Measurements from ENCODE around the gene KLK15.

Gene KLK15, protein sequence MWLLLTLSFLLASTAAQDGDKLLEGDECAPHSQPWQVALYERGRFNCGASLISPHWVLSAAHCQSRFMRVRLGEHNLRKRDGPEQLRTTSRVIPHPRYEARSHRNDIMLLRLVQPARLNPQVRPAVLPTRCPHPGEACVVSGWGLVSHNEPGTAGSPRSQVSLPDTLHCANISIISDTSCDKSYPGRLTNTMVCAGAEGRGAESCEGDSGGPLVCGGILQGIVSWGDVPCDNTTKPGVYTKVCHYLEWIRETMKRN

DNA sequence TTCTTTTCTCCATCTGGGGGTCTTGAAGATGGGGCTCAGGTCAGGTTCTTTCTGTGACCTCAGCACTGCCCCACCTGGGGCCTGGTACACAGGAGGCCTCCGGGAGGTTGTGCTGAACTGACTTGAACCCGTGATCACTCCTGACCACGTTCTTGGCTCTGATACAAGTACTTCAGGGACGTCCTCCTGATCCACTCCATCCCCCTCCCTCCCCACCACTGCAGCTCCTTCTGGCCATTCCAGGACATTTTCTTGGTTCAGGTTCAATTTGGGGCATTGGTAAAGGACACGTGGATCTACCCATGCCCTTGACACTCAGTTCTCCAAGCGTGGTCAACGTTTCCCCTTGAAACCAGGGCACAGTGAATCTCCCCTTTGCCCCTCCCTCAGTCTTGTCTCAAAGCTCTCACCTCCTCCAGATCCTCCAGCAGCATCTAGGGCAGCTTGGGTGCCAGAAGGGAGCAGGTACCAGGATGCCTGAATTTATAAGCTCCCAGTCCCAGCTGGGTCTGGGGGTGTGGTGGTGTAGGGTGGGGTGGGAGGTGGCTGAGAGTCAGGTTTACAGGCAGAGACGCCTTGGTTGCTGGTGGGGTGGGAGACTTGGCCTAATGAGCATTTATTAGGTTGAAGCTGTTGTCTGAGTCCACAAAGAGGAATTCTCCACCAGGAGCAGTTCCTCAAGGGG is at the start of gene KLK15:
Gene KLK15, minus strand, starts transcription at position 458 of the 685 bp plus-strand sequence. CDS start 2,082 bp downstream, outside the sequence.
- no peak for DNase-seq

DNA sequence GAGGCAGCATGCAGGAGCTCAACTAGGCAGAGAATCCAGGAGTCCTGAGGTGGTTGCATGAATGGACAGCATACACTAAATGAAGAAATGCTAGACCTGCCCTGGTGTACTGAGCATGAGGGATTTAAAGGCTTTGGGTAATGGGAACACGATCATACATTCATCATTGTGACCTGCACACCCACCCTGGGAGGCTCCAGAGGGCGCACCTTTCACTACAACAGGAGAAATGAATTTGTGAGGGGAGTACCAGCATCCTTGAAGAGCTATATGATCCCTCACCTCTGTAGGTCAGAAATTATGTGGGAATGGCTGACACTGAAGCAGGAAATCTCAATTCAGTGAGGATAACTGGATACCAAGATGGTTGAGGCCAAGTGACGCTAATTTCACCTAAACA is 48.8 kb upstream of the KLK15 start:
- no peak for DNase-seq

DNA sequence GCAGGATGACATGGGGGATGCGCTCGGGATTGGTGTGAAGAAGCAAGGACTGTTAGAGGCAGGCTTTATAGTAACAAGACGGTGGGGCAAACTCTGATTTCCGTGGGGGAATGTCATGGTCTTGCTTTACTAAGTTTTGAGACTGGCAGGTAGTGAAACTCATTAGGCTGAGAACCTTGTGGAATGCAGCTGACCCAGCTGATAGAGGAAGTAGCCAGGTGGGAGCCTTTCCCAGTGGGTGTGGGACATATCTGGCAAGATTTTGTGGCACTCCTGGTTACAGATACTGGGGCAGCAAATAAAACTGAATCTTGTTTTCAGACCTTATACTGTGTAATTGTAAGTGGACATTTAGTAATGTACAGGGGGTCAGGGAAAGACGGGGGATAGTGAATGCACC is 46.9 kb upstream of the KLK15 start:
- no peak for DNase-seq

DNA sequence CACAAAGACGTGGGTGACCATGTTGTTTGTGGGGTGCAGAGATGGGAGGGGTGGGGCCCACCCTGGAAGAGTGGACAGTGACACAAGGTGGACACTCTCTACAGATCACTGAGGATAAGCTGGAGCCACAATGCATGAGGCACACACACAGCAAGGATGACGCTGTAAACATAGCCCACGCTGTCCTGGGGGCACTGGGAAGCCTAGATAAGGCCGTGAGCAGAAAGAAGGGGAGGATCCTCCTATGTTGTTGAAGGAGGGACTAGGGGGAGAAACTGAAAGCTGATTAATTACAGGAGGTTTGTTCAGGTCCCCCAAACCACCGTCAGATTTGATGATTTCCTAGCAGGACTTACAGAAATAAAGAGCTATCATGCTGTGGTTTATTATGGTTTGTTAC is 45.5 kb upstream of the KLK15 start:
- DNase-seq = no peak

DNA sequence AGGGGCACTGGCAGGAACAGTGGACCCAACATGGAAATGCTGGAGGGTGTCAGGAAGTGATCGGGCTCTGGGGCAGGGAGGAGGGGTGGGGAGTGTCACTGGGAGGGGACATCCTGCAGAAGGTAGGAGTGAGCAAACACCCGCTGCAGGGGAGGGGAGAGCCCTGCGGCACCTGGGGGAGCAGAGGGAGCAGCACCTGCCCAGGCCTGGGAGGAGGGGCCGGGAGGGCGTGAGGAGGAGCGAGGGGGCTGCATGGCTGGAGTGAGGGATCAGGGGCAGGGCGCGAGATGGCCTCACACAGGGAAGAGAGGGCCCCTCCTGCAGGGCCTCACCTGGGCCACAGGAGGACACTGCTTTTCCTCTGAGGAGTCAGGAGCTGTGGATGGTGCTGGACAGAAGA is 44.0 kb upstream of the KLK15 start:
- DNase-seq = no peak

DNA sequence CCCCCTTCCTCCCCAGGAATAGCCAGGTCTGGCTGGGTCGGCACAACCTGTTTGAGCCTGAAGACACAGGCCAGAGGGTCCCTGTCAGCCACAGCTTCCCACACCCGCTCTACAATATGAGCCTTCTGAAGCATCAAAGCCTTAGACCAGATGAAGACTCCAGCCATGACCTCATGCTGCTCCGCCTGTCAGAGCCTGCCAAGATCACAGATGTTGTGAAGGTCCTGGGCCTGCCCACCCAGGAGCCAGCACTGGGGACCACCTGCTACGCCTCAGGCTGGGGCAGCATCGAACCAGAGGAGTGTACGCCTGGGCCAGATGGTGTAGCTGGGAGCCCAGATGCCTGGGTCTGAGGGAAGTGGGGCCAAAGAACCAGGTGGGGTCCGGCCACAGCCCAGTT is 43.1 kb upstream of the KLK15 start:
- no peak for DNase-seq

DNA sequence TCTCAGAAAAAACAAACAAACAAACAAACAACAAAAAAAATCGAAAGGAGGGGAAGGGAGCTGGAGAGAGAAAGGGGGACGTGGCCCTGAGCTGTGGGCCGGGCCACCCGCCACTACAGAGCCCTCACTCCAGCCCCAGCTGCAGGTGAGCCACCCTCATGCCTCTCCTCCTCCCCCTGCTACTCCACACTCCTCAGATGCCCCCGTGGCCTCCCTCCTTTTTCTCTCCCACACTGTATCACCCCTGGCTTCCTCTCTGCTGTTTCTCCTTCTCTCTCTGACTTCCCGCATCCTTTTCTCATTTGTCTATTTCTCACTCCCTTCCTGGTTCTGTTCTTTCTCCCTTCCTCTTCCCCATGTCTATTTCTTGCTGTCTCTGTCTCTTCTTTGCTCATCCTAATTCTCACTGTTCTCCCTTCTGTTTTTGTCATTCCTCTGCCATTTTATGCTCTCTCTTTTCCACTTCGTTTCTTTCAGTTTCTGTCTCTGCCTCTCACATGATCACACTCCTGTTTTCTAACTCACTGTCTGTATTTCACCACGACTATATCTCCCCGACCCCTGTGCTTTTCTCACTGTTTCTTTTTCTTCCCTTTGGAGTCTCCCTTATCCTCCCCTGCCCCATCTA is 42.5 kb upstream of the KLK15 start:
- DNase-seq = no peak

DNA sequence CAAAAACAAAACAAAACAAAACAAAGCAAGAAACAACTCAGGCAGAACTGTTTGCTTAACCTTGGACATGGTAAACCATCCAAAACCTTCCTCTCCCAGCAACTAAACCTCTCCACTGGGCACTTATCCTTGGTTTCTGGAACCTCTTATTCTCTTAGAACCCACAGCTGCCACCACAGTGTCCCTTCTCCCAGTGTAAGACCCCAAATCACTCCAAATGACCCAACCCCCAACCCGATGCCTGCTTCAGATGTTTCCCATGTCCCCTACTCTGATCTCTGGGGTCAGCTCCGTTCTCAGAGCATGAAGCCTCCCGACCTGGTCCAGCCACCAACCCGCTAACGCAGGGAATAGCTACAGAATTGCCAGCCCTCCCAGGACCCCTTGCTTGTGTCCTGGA is 40.8 kb upstream of the KLK15 start:
- no peak for DNase-seq

DNA sequence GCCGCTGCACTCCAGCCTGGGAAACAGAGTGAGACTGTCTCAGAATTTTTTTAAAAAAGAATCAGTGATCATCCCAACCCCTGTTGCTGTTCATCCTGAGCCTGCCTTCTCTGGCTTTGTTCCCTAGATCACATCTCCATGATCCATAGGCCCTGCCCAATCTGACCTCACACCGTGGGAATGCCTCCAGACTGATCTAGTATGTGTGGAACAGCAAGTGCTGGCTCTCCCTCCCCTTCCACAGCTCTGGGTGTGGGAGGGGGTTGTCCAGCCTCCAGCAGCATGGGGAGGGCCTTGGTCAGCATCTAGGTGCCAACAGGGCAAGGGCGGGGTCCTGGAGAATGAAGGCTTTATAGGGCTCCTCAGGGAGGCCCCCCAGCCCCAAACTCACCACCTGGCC is 39.7 kb upstream of the KLK15 start, which contains the start of gene KLK2:
Gene KLK2, plus strand, starts transcription at position 384 of the 400 bp plus-strand sequence. CDS start 35 bp downstream, outside the sequence.
- DNase-seq = no peak

DNA sequence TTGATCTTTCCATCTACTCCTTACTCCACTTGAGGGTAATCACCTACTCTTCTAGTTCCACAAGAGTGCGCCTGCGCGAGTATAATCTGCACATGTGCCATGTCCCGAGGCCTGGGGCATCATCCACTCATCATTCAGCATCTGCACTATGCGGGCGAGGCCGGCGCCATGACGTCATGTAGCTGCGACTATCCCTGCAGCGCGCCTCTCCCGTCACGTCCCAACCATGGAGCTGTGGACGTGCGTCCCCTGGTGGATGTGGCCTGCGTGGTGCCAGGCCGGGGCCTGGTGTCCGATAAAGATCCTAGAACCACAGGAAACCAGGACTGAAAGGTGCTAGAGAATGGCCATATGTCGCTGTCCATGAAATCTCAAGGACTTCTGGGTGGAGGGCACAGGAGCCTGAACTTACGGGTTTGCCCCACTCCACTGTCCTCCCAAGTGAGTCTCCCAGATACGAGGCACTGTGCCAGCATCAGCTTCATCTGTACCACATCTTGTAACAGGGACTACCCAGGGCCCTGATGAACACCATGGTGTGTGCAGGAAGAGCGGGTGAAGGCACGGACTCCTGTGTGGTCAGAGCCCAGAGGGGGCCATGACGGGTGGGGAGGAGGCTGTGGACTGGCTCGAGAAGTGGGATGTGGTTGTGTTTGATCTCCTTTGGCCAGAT is 37.2 kb upstream of the KLK15 start:
- no peak for DNase-seq

DNA sequence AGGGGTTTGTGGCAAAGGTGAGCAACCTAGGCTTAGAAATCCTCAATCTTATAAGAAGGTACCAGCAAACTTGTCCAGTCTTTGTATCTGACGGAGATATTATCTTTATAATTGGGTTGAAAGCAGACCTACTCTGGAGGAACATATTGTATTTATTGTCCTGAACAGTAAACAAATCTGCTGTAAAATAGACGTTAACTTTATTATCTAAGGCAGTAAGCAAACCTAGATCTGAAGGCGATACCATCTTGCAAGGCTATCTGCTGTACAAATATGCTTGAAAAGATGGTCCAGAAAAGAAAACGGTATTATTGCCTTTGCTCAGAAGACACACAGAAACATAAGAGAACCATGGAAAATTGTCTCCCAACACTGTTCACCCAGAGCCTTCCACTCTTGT is 36.1 kb upstream of the KLK15 start:
- no peak for DNase-seq

DNA sequence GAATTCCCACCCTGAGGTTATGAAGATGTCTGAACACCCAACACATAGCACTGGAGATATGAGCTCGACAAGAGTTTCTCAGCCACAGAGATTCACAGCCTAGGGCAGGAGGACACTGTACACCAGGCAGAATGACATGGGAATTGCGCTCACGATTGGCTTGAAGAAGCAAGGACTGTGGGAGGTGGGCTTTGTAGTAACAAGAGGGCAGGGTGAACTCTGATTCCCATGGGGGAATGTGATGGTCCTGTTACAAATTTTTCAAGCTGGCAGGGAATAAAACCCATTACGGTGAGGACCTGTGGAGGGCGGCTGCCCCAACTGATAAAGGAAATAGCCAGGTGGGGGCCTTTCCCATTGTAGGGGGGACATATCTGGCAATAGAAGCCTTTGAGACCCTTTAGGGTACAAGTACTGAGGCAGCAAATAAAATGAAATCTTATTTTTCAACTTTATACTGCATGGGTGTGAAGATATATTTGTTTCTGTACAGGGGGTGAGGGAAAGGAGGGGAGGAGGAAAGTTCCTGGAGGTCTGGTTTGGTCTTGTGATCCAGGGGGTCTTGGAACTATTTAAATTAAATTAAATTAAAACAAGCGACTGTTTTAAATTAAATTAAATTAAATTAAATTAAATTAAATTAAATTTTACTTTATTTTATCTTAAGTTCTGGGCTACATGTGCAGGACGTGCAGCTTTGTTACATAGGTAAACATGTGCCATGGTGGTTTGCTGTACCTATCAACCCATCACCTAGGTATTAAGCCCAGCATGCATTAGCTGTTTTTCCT is 28.3 kb upstream of the KLK15 start:
- no peak for DNase-seq

DNA sequence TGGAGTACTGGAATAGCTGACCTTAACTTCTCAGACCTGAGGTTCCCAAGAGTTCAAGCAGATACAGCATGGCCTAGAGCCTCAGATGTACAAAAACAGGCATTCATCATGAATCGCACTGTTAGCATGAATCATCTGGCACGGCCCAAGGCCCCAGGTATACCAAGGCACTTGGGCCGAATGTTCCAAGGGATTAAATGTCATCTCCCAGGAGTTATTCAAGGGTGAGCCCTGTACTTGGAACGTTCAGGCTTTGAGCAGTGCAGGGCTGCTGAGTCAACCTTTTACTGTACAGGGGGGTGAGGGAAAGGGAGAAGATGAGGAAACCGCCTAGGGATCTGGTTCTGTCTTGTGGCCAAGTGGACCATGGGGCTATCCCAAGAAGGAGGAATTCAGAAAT is 27.6 kb upstream of the KLK15 start:
- DNase-seq = no peak

DNA sequence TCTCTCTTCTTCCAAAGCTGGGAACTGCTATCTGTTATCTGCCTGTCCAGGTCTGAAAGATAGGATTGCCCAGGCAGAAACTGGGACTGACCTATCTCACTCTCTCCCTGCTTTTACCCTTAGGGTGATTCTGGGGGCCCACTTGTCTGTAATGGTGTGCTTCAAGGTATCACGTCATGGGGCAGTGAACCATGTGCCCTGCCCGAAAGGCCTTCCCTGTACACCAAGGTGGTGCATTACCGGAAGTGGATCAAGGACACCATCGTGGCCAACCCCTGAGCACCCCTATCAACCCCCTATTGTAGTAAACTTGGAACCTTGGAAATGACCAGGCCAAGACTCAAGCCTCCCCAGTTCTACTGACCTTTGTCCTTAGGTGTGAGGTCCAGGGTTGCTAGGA is 26.5 kb upstream of the KLK15 start:
- DNase-seq = no peak

DNA sequence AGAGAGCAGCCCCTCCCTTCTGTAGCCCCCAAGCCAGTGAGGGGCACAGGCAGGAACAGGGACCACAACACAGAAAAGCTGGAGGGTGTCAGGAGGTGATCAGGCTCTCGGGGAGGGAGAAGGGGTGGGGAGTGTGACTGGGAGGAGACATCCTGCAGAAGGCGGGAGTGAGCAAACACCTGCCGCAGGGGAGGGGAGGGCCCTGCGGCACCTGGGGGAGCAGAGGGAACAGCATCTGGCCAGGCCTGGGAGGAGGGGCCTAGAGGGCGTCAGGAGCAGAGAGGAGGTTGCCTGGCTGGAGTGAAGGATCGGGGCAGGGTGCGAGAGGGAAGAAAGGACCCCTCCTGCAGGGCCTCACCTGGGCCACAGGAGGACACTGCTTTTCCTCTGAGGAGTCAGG is 25.5 kb upstream of the KLK15 start:
- no peak for DNase-seq

DNA sequence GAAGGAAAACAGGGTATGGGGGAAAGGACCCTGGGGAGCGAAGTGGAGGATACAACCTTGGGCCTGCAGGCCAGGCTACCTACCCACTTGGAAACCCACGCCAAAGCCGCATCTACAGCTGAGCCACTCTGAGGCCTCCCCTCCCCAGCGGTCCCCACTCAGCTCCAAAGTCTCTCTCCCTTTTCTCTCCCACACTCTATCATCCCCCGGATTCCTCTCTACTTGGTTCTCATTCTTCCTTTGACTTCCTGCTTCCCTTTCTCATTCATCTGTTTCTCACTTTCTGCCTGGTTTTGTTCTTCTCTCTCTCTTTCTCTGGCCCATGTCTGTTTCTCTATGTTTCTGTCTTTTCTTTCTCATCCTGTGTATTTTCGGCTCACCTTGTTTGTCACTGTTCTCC is 24.0 kb upstream of the KLK15 start:
- no peak for DNase-seq

DNA sequence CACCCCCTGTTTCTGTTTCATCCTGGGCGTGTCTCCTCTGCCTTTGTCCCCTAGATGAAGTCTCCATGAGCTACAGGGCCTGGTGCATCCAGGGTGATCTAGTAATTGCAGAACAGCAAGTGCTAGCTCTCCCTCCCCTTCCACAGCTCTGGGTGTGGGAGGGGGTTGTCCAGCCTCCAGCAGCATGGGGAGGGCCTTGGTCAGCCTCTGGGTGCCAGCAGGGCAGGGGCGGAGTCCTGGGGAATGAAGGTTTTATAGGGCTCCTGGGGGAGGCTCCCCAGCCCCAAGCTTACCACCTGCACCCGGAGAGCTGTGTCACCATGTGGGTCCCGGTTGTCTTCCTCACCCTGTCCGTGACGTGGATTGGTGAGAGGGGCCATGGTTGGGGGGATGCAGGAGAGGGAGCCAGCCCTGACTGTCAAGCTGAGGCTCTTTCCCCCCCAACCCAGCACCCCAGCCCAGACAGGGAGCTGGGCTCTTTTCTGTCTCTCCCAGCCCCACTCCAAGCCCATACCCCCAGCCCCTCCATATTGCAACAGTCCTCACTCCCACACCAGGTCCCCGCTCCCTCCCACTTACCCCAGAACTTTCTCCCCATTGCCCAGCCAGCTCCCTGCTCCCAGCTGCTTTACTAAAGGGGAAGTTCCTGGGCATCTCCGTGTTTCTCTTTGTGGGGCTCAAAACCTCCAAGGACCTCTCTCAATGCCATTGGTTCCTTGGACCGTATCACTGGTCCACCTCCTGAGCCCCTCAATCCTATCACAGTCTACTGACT is 21.4 kb upstream of the KLK15 start, which contains the start of gene KLK3:
Gene KLK3, plus strand, starts transcription at position 280 of the 775 bp plus-strand sequence. Its CDS starts 41 bp downstream, at position 321.
- DNase-seq = no peak

DNA sequence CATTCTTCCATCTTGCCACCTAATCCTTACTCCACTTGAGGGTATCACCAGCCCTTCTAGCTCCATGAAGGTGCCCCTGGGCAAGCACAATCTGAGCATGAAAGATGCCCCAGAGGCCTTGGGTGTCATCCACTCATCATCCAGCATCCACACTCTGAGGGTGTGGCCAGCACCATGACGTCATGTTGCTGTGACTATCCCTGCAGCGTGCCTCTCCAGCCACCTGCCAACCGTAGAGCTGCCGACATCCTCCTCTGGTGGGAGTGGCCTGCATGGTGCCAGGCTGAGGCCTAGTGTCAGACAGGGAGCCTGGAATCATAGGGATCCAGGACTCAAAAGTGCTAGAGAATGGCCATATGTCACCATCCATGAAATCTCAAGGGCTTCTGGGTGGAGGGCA is 18.2 kb upstream of the KLK15 start:
- no peak for DNase-seq

DNA sequence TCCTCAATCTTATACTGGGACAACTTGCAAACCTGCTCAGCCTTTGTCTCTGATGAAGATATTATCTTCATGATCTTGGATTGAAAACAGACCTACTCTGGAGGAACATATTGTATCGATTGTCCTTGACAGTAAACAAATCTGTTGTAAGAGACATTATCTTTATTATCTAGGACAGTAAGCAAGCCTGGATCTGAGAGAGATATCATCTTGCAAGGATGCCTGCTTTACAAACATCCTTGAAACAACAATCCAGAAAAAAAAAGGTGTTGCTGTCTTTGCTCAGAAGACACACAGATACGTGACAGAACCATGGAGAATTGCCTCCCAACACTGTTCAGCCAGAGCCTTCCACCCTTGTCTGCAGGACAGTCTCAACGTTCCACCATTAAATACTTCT is 17.4 kb upstream of the KLK15 start:
- no peak for DNase-seq

DNA sequence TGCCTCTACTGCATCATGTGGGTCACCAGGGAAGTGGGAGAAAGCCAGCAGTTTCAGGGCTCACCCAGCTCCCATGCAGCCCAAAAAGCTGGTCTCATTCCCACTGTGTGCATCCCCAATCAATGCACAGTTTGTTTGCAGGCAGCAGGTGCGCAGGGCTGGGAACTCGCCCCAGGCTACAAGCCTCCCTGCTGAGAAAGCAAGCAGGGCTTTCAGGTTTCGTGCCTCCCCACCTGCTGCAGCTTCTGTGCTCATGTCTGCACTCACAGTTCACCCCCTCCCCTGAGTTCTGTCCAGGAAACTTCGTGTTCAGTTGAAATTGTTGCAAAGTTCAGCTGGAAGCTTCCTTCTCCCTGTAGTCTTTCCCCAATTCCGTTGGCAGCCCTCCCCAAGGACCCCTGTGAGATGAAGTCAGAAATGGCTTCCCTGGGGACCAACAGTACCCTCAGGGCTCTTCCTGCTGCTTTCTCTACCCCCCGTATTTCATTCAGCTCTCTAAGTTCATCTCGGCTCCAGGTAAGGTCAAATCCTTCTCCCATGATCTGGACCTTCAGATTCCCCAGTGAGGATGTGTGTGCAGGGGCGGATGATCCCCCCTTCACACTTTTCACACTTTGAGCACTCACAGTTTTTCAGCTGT is 11.0 kb upstream of the KLK15 start:
- DNase-seq = no peak

DNA sequence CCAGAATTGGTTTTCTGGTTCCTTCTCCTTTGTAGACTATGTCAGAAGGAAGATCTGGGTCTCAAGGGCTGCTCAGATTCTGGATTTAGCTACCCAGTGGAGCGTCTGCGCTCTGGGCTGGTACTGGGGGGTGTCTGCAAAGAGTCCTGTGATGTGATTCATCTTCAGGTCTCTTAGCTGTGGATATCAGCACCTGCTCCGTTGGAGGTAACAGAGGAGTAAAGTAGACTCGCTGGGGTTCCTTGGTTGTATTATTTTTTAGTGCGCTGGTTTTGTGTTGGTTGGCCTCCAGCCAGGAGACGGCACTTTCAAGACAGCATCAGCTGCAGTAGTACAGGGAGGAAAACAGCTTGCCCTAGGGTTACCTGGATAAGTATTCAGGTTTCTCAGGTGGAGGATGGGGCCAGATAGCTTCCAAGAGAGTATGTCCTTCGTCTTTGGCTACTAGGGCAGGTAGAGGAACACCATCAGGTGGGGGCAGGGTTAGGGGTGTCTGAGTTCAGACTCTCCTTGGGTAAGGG is 10.4 kb upstream of the KLK15 start:
- DNase-seq = no peak

Measured in GOT3 (cell line).